Hypothalamus (tissue), 51 donors: ENCODE data around the gene HMGB4.

Experiments
- DNase-seq, 51 donors: peaks; one replicate each; lab custom pipeline; 2025; lab: John Stamatoyannopoulos, UW

HMGB4 gene

GRCh38 chr1:33846861-33847260 is 17.0 kb upstream of the HMGB4 start:
- no peak for DNase-seq

- no peak for DNase-seq
Observed at GRCh38 chr1:33848205-33848937, 15.5 kb upstream of the HMGB4 start.

GRCh38 chr1:33849211-33849610 is 14.7 kb upstream of the HMGB4 start:
- no peak for DNase-seq

GRCh38 chr1:33850481-33850880 is 13.4 kb upstream of the HMGB4 start:
- DNase-seq: no peak

- no peak for DNase-seq
Observed at GRCh38 chr1:33852711-33853110, 11.2 kb upstream of the HMGB4 start.

- DNase-seq: no peak
Observed at GRCh38 chr1:33853431-33853830, 10.4 kb upstream of the HMGB4 start.

- no peak for DNase-seq
Observed at GRCh38 chr1:33854091-33854490, 9.8 kb upstream of the HMGB4 start.

GRCh38 chr1:33860671-33861070 is 3.2 kb upstream of the HMGB4 start:
- DNase-seq: no peak

- DNase-seq: no peak
Observed at GRCh38 chr1:33864460-33865389, 846 bp downstream of the HMGB4 start.

GRCh38 chr1:33866281-33866680 is 2.4 kb downstream of the HMGB4 start:
- no peak for DNase-seq

GRCh38 chr1:33867684-33868083 is 3.8 kb downstream of the HMGB4 start:
- no peak for DNase-seq

- DNase-seq: no peak
Observed at GRCh38 chr1:33872275-33872674, 8.4 kb downstream of the HMGB4 start.

- no peak for DNase-seq
Observed at GRCh38 chr1:33872683-33873082, 8.8 kb downstream of the HMGB4 start.

GRCh38 chr1:33874636-33875035 is 10.8 kb downstream of the HMGB4 start:
- DNase-seq: no peak

- peak in 11 of 51 donors; percentile 7 to 35 (median 17) for DNase-seq
Observed at GRCh38 chr1:33875862-33876261, 12.0 kb downstream of the HMGB4 start.

GRCh38 chr1:33876970-33877650 is 13.2 kb downstream of the HMGB4 start:
- peak in 3 of 51 donors; percentile 6 to 55 (median 6) for DNase-seq

- DNase-seq: no peak
Observed at GRCh38 chr1:33878392-33878791, 14.5 kb downstream of the HMGB4 start.

GRCh38 chr1:33880305-33880704 is 16.4 kb downstream of the HMGB4 start:
- no peak for DNase-seq

- peak in 3 of 51 donors; percentile 8 to 26 (median 17) for DNase-seq
Observed at GRCh38 chr1:33886496-33886895, 22.6 kb downstream of the HMGB4 start.

GRCh38 chr1:33893147-33893830 is 29.4 kb downstream of the HMGB4 start:
- DNase-seq: peak in 2 of 51 donors; percentile 35 to 43

- no peak for DNase-seq
Observed at GRCh38 chr1:33895396-33895795, 31.5 kb downstream of the HMGB4 start.
